WERI-Rb-1 (cell line): ENCODE data around the gene JDP2.

Source experiments
- DNase-seq: peaks from one replicate; pipeline ENCODE4 v3.0.0-alpha.2; 2020
- H3K27ac ChIP-seq: fragments of 250-450 bp; sonication (Bioruptor Pico); 2 replicates; pipeline ENCODE4 v1.5.1; 2020; ENCODE audit warnings: mild to moderate bottlenecking, moderate library complexity
- H3K27me3 ChIP-seq: fragments of 250-450 bp; sonication (Bioruptor Pico); 2 replicates; pipeline ENCODE4 v1.5.1; 2021; ENCODE audit warnings: mild to moderate bottlenecking, low read depth, moderate library complexity; ENCODE audit not compliant: insufficient read depth, severe bottlenecking
- H3K36me3 ChIP-seq: fragments of 250-450 bp; sonication (Bioruptor Pico); 2 replicates; pipeline ENCODE4 v1.5.1; 2020; ENCODE audit warnings: mild to moderate bottlenecking, moderate library complexity
- H3K4me3 ChIP-seq: 2 replicates; pipeline ENCODE4 v1.5.1; 2011; ENCODE audit warnings: low read depth, mild to moderate bottlenecking, control low read depth, low read length
- H3K9me3 ChIP-seq: fragments of 250-450 bp; sonication (Bioruptor Pico); 2 replicates; pipeline ENCODE4 v1.5.1; 2021; ENCODE audit warnings: mild to moderate bottlenecking, moderate library complexity; ENCODE audit not compliant: severe bottlenecking
- CTCF ChIP-seq: IDR thresholded peaks from 2 replicates; pipeline ENCODE4 v1.5.1; 2011; ENCODE audit warnings: low read depth, mild to moderate bottlenecking, control low read depth, inconsistent platforms, low read length

JDP2 gene

GRCh38 chr14:75493592-75494087 lies 65.8 kb downstream of the JDP2 start:
- Histone ChIP-seq H3K4me3 (no peak overlapping the region), H3K36me3 (no peaks in the 10 kb centered on the region), H3K27me3 (no peaks in the 10 kb centered on the region), H3K27ac (no peak overlapping the region), H3K9me3 (no peaks in the 10 kb centered on the region)
- TF ChIP-seq CTCF: no peak
- DNase-seq: no peak

- no peak for DNase-seq
- no peak overlapping the region for H3K27ac ChIP-seq
- no peak overlapping the region for H3K4me3 ChIP-seq
- H3K27me3 ChIP-seq: no peaks in the 10 kb centered on the region
- no peaks in the 10 kb centered on the region for H3K9me3 ChIP-seq
- no peaks in the 10 kb centered on the region for H3K36me3 ChIP-seq
- no peak for TF ChIP-seq CTCF
Observed at GRCh38 chr14:75494896-75495295, 67.1 kb downstream of the JDP2 start.

- TF ChIP-seq CTCF: no peak
- DNase-seq: no peak
- no peaks in the 10 kb centered on the region for H3K36me3 ChIP-seq
- no peaks in the 10 kb centered on the region for H3K9me3 ChIP-seq
- H3K4me3 ChIP-seq: no peak overlapping the region
- H3K27ac ChIP-seq: no peak overlapping the region
- H3K27me3 ChIP-seq: no peaks in the 10 kb centered on the region
Observed at GRCh38 chr14:75495399-75495798, 67.6 kb downstream of the JDP2 start.

- Histone ChIP-seq H3K27me3 (no peaks in the 10 kb centered on the region), H3K4me3 (no peak overlapping the region), H3K36me3 (no peaks in the 10 kb centered on the region), H3K27ac (no peak overlapping the region), H3K9me3 (no peaks in the 10 kb centered on the region)
- no peak for TF ChIP-seq CTCF
- no peak for DNase-seq
Observed at GRCh38 chr14:75495882-75496281, 68.1 kb downstream of the JDP2 start.

GRCh38 chr14:75496755-75497154 lies 68.9 kb downstream of the JDP2 start:
- H3K9me3 ChIP-seq: no peaks in the 10 kb centered on the region
- no peak for DNase-seq

More at GRCh38 chr14:75496755-75497154, 68.9 kb downstream of the JDP2 start:
- no peak for TF ChIP-seq CTCF
- H3K27ac ChIP-seq: no peak overlapping the region
- H3K27me3 ChIP-seq: no peaks in the 10 kb centered on the region
- H3K36me3 ChIP-seq: no peaks in the 10 kb centered on the region
- no peak overlapping the region for H3K4me3 ChIP-seq
